Measurements from ENCODE around the gene PDPK1.
"Not testable (repeated sequence)": the region's sequence is repeated elsewhere in the genome, so short reads cannot be mapped to it uniquely, and the experiment has no call there.

DNA sequence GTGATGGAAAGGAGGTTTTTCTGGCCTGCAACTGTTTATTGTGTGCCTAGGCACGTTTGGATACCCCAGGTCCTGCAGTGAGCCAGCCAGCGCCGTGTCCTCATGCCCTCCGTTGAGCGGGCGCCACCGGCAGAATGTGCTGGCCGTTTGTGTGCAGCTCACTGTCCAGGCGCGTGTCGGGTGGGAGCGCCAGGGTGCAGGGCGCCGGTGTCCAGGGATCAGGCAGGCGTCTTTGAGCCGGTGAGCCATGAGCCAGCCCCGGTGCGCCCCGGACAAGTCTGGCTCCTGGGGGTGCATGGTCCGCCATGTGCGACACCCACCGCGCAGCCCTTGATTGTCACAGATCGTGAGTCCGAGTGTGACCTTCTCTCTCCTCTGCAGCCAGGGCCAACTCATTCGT is 39.2 kb downstream of the PDPK1 start:
- TF ChIP-seq EZH2 (IDR thresholded peaks at IDR 0.05; ENCODE audit: borderline replicate concordance, low read length): not testable (repeated sequence)
- TF ChIP-seq, protein P1, sequence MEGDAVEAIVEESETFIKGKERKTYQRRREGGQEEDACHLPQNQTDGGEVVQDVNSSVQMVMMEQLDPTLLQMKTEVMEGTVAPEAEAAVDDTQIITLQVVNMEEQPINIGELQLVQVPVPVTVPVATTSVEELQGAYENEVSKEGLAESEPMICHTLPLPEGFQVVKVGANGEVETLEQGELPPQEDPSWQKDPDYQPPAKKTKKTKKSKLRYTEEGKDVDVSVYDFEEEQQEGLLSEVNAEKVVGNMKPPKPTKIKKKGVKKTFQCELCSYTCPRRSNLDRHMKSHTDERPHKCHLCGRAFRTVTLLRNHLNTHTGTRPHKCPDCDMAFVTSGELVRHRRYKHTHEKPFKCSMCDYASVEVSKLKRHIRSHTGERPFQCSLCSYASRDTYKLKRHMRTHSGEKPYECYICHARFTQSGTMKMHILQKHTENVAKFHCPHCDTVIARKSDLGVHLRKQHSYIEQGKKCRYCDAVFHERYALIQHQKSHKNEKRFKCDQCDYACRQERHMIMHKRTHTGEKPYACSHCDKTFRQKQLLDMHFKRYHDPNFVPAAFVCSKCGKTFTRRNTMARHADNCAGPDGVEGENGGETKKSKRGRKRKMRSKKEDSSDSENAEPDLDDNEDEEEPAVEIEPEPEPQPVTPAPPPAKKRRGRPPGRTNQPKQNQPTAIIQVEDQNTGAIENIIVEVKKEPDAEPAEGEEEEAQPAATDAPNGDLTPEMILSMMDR (IDR thresholded peaks at IDR 0.05; ENCODE audit: low read length): not testable (repeated sequence)

Measured in OCI-LY1 (cell line).